ENCODE measurements around the gene MAN1A2.
"Not testable (repeated sequence)": the region's sequence is repeated elsewhere in the genome, so short reads cannot be mapped to it uniquely, and the experiment has no call there.

The MAN1A2 gene

GRCh38 chr1:117511273-117511672, 144.0 kb downstream of the MAN1A2 start:
- DNase-seq = no peak

- no peak for DNase-seq
Measured at GRCh38 chr1:117512728-117513321, 145.6 kb downstream of the MAN1A2 start.

- DNase-seq = no peak
Measured at GRCh38 chr1:117523111-117523510, 155.9 kb downstream of the MAN1A2 start.

GRCh38 chr1:117527074-117527473, 159.8 kb downstream of the MAN1A2 start:
- no peak for DNase-seq

GRCh38 chr1:117527566-117528102, 160.4 kb downstream of the MAN1A2 start:
- no peak for DNase-seq

- no peak for DNase-seq
Measured at GRCh38 chr1:117529683-117530082, 162.4 kb downstream of the MAN1A2 start.

GRCh38 chr1:117531222-117531621, 164.0 kb downstream of the MAN1A2 start:
- no peak for DNase-seq

- peak; percentile 50 for DNase-seq
Measured at GRCh38 chr1:117534995-117535467, 167.8 kb downstream of the MAN1A2 start.

- no peak for DNase-seq
Measured at GRCh38 chr1:117535821-117536220, 168.6 kb downstream of the MAN1A2 start.

GRCh38 chr1:117537291-117537920, 170.2 kb downstream of the MAN1A2 start:
- no peak for DNase-seq

- DNase-seq = no peak
Measured at GRCh38 chr1:117540532-117540931, 173.3 kb downstream of the MAN1A2 start.

GRCh38 chr1:117541003-117541402, 173.8 kb downstream of the MAN1A2 start:
- no peak for DNase-seq

GRCh38 chr1:117541585-117541984, 174.3 kb downstream of the MAN1A2 start:
- no peak for DNase-seq

- no peak for DNase-seq
Measured at GRCh38 chr1:117544509-117545109, 177.4 kb downstream of the MAN1A2 start.

GRCh38 chr1:117546467-117546866, 179.2 kb downstream of the MAN1A2 start:
- no peak for DNase-seq

GRCh38 chr1:117553471-117553870, 186.2 kb downstream of the MAN1A2 start:
- no peak for DNase-seq

GRCh38 chr1:117555806-117556205, 188.6 kb downstream of the MAN1A2 start:
- DNase-seq = no peak

- DNase-seq = no peak
Measured at GRCh38 chr1:117556341-117556740, 189.1 kb downstream of the MAN1A2 start.

GRCh38 chr1:117556976-117557375, 189.7 kb downstream of the MAN1A2 start:
- no peak for DNase-seq

GRCh38 chr1:117558451-117558850, 191.2 kb downstream of the MAN1A2 start:
- not testable (repeated sequence) for DNase-seq

- no peak for DNase-seq
Measured at GRCh38 chr1:117559139-117559538, 191.9 kb downstream of the MAN1A2 start.

- DNase-seq = no peak
Measured at GRCh38 chr1:117559985-117560384, 192.7 kb downstream of the MAN1A2 start.

- DNase-seq = no peak
Measured at GRCh38 chr1:117561071-117561470, 193.8 kb downstream of the MAN1A2 start.

- no peak for DNase-seq
Measured at GRCh38 chr1:117561551-117561950, 194.3 kb downstream of the MAN1A2 start.

Measured in stimulated activated CD4-positive, alpha-beta T cell treated with anti-CD3 and anti-CD28 coated beads, Interleukin-4, amount 100 ng/mL, for 24 hours (primary cell).